Body of pancreas (tissue), 4 donors: ENCODE measurements around the gene ZNF423. TPM values are rescaled to one million over a fixed set of nuclear protein-coding genes. Genes with fewer than 3 reads are reported as not detected.

Source experiments
- ATAC-seq: fragments of 150-250 bp; one replicate; pipeline ENCODE4 v1.9.1; 2016
- DNase-seq, 4 donors: peaks; one replicate each; pipeline ENCODE4 v3.0.0-alpha.2; 2019
- H3K27ac ChIP-seq, 4 donors: fragments of 200-600 bp; sonication (generic); 1 replicate in 3 of 4; 2 replicates in 1 of 4; pipeline versions ENCODE4 v1.5.1 to v1.6.1; 2016 to 2019; ENCODE audit warnings: mild to moderate bottlenecking in 1 of 4, mixed read lengths in 1 of 4, moderate library complexity in 1 of 4
- H3K27me3 ChIP-seq, 2 donors: fragments of 200-600 bp; sonication (generic); one replicate each; pipeline ENCODE4 v1.6.0; 2016; ENCODE audit warnings: mild to moderate bottlenecking in 1 of 2
- H3K36me3 ChIP-seq, 2 donors: fragments of 200-600 bp; sonication (generic); replicated peaks in 1 of 2; 2 replicates each; pipeline ENCODE4 v1.5.1; 2016; ENCODE audit warnings: low read depth in 2 of 2; ENCODE audit not compliant: insufficient read depth in 1 of 2
- H3K4me1 ChIP-seq: fragments of 200-600 bp; sonication (generic); one replicate; pipeline ENCODE4 v1.6.0; 2016
- H3K4me3 ChIP-seq, 2 donors: fragments of 200-600 bp; sonication (generic); 1 replicate in 1 of 2; 2 replicates in 1 of 2; pipeline ENCODE4 v1.5.1; 2016 to 2019
- H3K9me3 ChIP-seq, 3 donors: fragments of 200-600 bp; sonication (generic); 1 replicate in 2 of 3; 2 replicates in 1 of 3; pipeline ENCODE4 v1.5.1; 2016
- POLR2A ChIP-seq, 3 donors: fragments of 450-650 bp; IDR thresholded peaks; one replicate each; pipeline ENCODE4 v1.6.1; 2016; ENCODE audit warnings: antibody characterized with exemption in 3 of 3, mild to moderate bottlenecking in 2 of 3
- WGBS, 2 donors: methylation state at CpG; one replicate each; pipeline ENCODE4 v1.1.5; 2017; 5-methylcytosine and 5-hydroxymethylcytosine counted together
- intact Hi-C: fragments of 100-400 bp; cut with DNase I; formaldehyde crosslinking; loops from one replicate; pipeline ENCODE4 v1.15.1; 2023
- total RNA-seq, 2 donors: library from RNA; depleted of rRNA; stranded (reverse); fragments of >200 nt; gene quantifications; one replicate each; pipeline ENCODE4 v1.1.0, GENCODE V29; 2016
- TF ChIP-seq, protein P1 (sequence below), 7 experiments: fragments of 450-650 bp in 4 of 7; fragments of 200-600 bp in 3 of 7; sonication (generic) in 3 of 7; IDR thresholded peaks; one replicate each; pipeline ENCODE4 v1.5.1; 2016 to 2019; ENCODE audit warnings: antibody characterized with exemption in 7 of 7

ZNF423 gene
- total RNA-seq, 2 donors from 2014 or later: 4.2 to 9.2 TPM

- 86% methylated on average over 3 of the region's 3 CpGs; no CpG with 5 or more reads in 1 of the 2 donors for WGBS, 2 donors
- Histone ChIP-seq H3K27me3 (no peaks in the 10 kb centered on the region), H3K36me3 (no peaks in the 10 kb centered on the region), H3K27ac (no peak overlapping the region), H3K9me3 (no peaks in the 10 kb centered on the region), H3K4me3 (no peak overlapping the region), H3K4me1 (no peaks in the 10 kb centered on the region)
- DNase-seq (no peak), ATAC-seq (no peak)
- intact Hi-C loops: no loop called here
- TF ChIP-seq, protein P1, sequence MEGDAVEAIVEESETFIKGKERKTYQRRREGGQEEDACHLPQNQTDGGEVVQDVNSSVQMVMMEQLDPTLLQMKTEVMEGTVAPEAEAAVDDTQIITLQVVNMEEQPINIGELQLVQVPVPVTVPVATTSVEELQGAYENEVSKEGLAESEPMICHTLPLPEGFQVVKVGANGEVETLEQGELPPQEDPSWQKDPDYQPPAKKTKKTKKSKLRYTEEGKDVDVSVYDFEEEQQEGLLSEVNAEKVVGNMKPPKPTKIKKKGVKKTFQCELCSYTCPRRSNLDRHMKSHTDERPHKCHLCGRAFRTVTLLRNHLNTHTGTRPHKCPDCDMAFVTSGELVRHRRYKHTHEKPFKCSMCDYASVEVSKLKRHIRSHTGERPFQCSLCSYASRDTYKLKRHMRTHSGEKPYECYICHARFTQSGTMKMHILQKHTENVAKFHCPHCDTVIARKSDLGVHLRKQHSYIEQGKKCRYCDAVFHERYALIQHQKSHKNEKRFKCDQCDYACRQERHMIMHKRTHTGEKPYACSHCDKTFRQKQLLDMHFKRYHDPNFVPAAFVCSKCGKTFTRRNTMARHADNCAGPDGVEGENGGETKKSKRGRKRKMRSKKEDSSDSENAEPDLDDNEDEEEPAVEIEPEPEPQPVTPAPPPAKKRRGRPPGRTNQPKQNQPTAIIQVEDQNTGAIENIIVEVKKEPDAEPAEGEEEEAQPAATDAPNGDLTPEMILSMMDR (IDR thresholded peaks at IDR 0.05): no peak
- TF ChIP-seq POLR2A (IDR thresholded peaks at IDR 0.05): no peak
Observed at GRCh38 chr16:49478107-49478506, 377.8 kb downstream of the ZNF423 start.

DNA sequence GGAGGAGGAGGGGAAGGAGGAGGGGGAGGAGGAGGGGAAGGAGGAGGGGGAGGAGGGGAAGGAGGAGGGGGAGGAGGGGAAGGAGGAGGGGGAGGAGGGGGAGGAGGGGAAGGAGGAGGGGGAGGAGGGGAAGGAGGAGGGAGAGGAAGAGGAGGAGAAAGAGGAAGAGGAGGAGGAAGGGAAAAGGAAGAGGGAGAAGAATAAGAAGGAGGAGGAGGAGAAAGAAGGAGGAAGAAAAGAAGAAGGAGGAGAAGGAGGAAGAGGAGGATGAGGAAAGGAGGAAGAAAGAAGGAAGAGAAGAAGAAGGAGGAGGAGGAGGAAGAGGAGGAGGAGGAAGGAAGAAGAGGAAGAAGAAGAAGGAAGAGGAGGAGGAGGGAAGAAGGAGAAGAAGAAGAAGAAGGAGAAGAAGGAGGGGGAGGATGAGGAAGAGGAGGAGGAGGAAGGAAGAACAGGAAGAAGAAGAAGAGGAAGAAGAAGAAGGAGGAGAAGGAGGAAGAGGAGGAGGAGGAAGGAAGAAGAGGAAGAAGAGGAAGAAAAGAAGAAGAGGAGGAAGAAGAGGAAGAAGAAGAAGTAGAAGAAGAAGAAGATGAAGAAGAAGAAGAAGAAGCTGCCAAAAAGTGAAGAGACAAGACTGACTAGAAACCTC, 378.5 kb downstream of the ZNF423 start:
- no peaks in the 10 kb centered on the region for H3K36me3 ChIP-seq
- H3K9me3 ChIP-seq: no peaks in the 10 kb centered on the region
- H3K4me3 ChIP-seq: no peak overlapping the region
- intact Hi-C loops: no loop called here
- H3K27me3 ChIP-seq: no peaks in the 10 kb centered on the region
- DNase-seq (no peak), ATAC-seq (no peak)
- H3K4me1 ChIP-seq: no peaks in the 10 kb centered on the region
- TF ChIP-seq, protein P1 (IDR thresholded peaks at IDR 0.05): no peak
- no peak for TF ChIP-seq POLR2A (IDR thresholded peaks at IDR 0.05)
- H3K27ac ChIP-seq: no peak overlapping the region

GRCh38 chr16:49474741-49475140, 381.2 kb downstream of the ZNF423 start:
- no peak overlapping the region for H3K4me3 ChIP-seq
- intact Hi-C loops: no loop called here
- no peak for TF ChIP-seq POLR2A (IDR thresholded peaks at IDR 0.05)
- TF ChIP-seq, protein P1 (IDR thresholded peaks at IDR 0.05): no peak
- no peak overlapping the region for H3K27ac ChIP-seq
- no peaks in the 10 kb centered on the region for H3K36me3 ChIP-seq
- ATAC-seq (no peak), DNase-seq (no peak)
- WGBS, 2 donors: 50 to 72% methylated on average over 3 to 11 of the region's 11 CpGs
- H3K4me1 ChIP-seq: no peaks in the 10 kb centered on the region
- H3K9me3 ChIP-seq: no peaks in the 10 kb centered on the region
- no peaks in the 10 kb centered on the region for H3K27me3 ChIP-seq

- no peak for DNase-seq
- no peaks in the 10 kb centered on the region for H3K4me1 ChIP-seq
- no peaks in the 10 kb centered on the region for H3K36me3 ChIP-seq
- TF ChIP-seq, protein P1 (IDR thresholded peaks at IDR 0.05): no peak
- no peak for TF ChIP-seq POLR2A (IDR thresholded peaks at IDR 0.05)
- intact Hi-C loops: no loop called here
- H3K4me3 ChIP-seq: no peak overlapping the region
- H3K9me3 ChIP-seq: no peaks in the 10 kb centered on the region
- no peak for ATAC-seq
- H3K27me3 ChIP-seq: no peaks in the 10 kb centered on the region
- no peak overlapping the region for H3K27ac ChIP-seq
- 72 to 74% methylated on average over 5 of the region's 5 CpGs for WGBS, 2 donors
Observed at GRCh38 chr16:49473773-49474172, 382.1 kb downstream of the ZNF423 start.

- ATAC-seq: no peak
- intact Hi-C loops: no loop called here
- Histone ChIP-seq H3K4me1 (no peaks in the 10 kb centered on the region), H3K27ac (no peak overlapping the region), H3K9me3 (no peaks in the 10 kb centered on the region), H3K36me3 (no peaks in the 10 kb centered on the region), H3K27me3 (no peaks in the 10 kb centered on the region), H3K4me3 (no peak overlapping the region)
- DNase-seq: no peak
- 79 to 80% methylated on average over 3 to 4 of the region's 5 CpGs for WGBS, 2 donors
- no peak for TF ChIP-seq POLR2A (IDR thresholded peaks at IDR 0.05)
- TF ChIP-seq, protein P1 (IDR thresholded peaks at IDR 0.05): no peak
Observed at GRCh38 chr16:49473131-49473530, 382.8 kb downstream of the ZNF423 start.
